Neural crest cell (in vitro differentiated cells): ENCODE measurements around the gene PRRC2A. TPM values are rescaled to one million over a fixed set of nuclear protein-coding genes. Genes with fewer than 3 reads are reported as not detected.

ENCODE experiments used
- DNase-seq: peaks from one replicate; pipeline ENCODE4 v3.0.0; 2021; ENCODE audit warnings: low read depth, mixed read lengths, low spot score
- H3K27ac Mint-ChIP-seq: one replicate; pipeline ENCODE4 v1.8.0; 2021; ENCODE audit warnings: mild to moderate bottlenecking, mixed read lengths; ENCODE audit not compliant: unreplicated experiment
- H3K27me3 Mint-ChIP-seq: 2 replicates; pipeline ENCODE4 v1.8.0; 2021; ENCODE audit warnings: low read depth, mild to moderate bottlenecking, mixed read lengths
- H3K36me3 Mint-ChIP-seq: 2 replicates; pipeline ENCODE4 v1.8.0; 2021; ENCODE audit warnings: low read depth, mild to moderate bottlenecking, mixed read lengths
- H3K4me1 Mint-ChIP-seq: 2 replicates; pipeline ENCODE4 v1.8.0; 2021; ENCODE audit warnings: mixed read lengths
- H3K4me3 Mint-ChIP-seq: one replicate; pipeline ENCODE4 v1.8.0; 2021; ENCODE audit warnings: mild to moderate bottlenecking, mixed read lengths
- H3K9me3 Mint-ChIP-seq: 2 replicates; pipeline ENCODE4 v1.8.0; 2021; ENCODE audit warnings: mixed read lengths
- total RNA-seq: library from RNA; stranded (reverse); gene quantifications from 2 replicates; pipeline ENCODE4 v1.2.1, GENCODE V29; 2021
- TF ChIP-seq, protein P1 (sequence below): fragments of 200-600 bp; sonication (generic); conservative IDR thresholded peaks from 2 replicates; pipeline ENCODE4 v1.5.0; 2021; ENCODE audit warnings: antibody characterized with exemption, mild to moderate bottlenecking

PRRC2A gene
- total RNA-seq, 1 donor from 2014 or later = 356 TPM

DNA sequence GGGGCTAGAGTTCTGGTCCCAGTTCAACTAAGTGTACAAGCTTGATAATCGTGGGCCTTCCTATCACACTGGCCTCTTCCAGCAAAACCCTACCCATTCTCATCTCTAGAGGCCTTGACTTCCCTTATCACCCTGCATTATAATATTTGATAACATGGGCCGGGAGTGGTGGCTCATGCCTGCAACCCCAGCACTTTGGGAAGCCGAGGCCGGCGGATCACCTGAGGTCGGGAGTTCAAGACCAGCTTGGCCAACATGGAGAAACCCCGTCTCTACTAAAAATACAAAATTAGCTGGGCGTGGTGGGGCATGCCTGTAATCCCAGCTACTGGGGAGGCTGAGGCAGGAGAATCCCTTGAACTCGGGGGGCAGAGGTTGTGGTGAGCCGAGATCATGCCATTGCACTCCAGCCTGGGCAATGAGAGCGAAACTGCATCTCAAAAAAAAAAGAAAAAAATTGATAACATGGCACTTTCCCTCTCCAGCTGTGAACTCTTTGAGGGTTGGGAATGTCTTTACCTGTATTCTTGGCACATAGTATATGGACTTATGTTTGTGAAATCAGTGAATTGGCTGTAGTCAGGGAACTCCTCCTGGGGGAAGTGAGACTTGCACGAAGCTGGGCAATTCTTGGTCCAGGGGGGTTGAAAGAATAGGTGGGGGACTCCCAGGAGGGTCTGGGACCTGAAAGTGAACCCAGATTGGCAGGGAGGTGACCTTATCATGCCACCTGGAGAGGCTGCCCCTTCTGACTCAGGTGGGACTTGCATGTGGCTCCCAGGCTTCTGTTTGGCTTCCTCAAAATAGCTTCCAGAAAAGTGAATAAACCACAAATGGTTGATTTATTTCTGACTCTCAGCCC lies 41.0 kb downstream of the PRRC2A start:
- H3K27me3 Mint-ChIP-seq = no peaks in the 10 kb centered on the region
- H3K4me1 Mint-ChIP-seq = peaks cover 64% of the 10 kb centered on the region
- H3K27ac Mint-ChIP-seq = peak overlapping the region; percentile 95
- TF ChIP-seq, protein P1, sequence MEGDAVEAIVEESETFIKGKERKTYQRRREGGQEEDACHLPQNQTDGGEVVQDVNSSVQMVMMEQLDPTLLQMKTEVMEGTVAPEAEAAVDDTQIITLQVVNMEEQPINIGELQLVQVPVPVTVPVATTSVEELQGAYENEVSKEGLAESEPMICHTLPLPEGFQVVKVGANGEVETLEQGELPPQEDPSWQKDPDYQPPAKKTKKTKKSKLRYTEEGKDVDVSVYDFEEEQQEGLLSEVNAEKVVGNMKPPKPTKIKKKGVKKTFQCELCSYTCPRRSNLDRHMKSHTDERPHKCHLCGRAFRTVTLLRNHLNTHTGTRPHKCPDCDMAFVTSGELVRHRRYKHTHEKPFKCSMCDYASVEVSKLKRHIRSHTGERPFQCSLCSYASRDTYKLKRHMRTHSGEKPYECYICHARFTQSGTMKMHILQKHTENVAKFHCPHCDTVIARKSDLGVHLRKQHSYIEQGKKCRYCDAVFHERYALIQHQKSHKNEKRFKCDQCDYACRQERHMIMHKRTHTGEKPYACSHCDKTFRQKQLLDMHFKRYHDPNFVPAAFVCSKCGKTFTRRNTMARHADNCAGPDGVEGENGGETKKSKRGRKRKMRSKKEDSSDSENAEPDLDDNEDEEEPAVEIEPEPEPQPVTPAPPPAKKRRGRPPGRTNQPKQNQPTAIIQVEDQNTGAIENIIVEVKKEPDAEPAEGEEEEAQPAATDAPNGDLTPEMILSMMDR = no peak
- peak overlapping the region; percentile 93 for H3K4me3 Mint-ChIP-seq
- no peaks in the 10 kb centered on the region for H3K9me3 Mint-ChIP-seq
- DNase-seq = no peak
- peaks cover 5% of the 10 kb centered on the region for H3K36me3 Mint-ChIP-seq

DNA sequence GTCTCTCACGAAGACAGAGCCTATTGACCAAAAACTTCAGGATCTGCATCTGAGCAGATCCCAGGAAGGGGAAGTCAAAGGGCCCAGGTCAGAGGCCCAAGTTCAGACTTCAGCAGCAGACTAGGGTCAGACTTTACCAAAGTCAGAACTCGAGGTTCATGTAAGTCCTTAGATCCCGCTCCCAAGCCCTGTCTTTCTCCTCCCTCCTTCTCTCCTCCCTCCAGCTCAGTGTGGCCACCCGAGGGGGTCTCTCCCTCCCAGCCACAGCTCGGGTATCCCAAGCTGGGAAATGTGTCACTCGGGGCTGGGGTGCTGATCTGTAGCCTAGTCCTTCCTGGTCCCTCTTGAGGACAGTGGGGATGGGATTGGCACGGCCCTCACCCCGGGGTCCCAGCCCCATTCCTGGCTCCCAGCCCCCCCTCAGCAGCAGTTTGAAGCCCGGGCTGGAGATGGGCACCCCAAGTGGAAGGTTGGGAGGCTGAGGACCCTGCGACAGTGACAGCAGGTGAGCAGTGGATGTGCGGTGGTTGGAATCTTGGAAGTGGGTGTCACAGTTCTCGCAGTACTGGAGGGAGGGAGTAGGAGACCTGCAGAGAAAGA lies 41.7 kb downstream of the PRRC2A start:
- peaks cover 69% of the 10 kb centered on the region for H3K4me1 Mint-ChIP-seq
- H3K4me3 Mint-ChIP-seq = peak overlapping the region; percentile 93
- no peaks in the 10 kb centered on the region for H3K9me3 Mint-ChIP-seq
- DNase-seq = no peak
- TF ChIP-seq, protein P1 = no peak
- H3K27me3 Mint-ChIP-seq = no peaks in the 10 kb centered on the region
- H3K27ac Mint-ChIP-seq = no peak overlapping the region
- peaks cover 5% of the 10 kb centered on the region for H3K36me3 Mint-ChIP-seq

DNA sequence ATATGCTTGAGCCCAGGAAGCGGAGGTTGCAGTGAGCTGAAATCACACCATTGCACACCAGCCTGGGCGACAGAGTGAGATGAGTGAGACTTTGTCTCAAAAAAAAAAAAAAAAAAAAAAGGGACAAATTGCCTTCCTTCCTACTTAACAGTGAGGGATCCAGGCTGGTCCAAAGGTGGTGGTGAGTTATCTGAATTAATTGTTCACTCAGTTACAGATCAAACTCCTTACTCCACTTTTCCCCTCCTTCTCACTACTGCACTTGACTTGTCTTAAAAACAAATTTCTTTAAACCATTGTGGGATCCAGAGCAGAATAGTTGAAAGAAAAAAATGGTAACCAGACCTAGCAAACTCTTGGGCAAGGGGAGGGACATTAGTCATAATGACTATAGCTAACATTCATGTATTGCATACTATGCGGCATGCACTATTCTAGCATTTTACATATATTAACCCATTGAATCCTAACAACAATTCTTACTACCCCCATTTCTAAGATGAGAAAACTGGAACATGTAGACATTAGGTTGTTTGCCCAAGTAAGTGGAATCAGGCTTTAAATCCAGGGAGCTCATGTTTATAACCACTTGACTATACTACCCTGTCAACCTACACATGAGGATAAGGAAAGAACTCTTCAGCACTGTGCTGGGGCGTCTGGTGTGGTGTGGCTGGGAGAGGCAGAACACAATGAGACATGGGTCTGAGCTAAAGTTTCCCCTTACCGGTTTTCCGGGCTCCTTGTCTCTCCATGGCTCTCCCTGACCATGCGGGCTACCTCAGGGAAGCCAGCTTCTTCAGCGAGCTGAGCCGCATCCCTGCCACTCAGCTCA lies 42.8 kb downstream of the PRRC2A start:
- Mint-ChIP-seq H3K4me3 (peak overlapping the region; percentile 93), H3K27ac (no peak overlapping the region), H3K9me3 (no peaks in the 10 kb centered on the region), H3K27me3 (no peaks in the 10 kb centered on the region), H3K36me3 (peaks cover 8% of the 10 kb centered on the region), H3K4me1 (peaks cover 60% of the 10 kb centered on the region)
- DNase-seq = no peak
- TF ChIP-seq, protein P1 = no peak

DNA sequence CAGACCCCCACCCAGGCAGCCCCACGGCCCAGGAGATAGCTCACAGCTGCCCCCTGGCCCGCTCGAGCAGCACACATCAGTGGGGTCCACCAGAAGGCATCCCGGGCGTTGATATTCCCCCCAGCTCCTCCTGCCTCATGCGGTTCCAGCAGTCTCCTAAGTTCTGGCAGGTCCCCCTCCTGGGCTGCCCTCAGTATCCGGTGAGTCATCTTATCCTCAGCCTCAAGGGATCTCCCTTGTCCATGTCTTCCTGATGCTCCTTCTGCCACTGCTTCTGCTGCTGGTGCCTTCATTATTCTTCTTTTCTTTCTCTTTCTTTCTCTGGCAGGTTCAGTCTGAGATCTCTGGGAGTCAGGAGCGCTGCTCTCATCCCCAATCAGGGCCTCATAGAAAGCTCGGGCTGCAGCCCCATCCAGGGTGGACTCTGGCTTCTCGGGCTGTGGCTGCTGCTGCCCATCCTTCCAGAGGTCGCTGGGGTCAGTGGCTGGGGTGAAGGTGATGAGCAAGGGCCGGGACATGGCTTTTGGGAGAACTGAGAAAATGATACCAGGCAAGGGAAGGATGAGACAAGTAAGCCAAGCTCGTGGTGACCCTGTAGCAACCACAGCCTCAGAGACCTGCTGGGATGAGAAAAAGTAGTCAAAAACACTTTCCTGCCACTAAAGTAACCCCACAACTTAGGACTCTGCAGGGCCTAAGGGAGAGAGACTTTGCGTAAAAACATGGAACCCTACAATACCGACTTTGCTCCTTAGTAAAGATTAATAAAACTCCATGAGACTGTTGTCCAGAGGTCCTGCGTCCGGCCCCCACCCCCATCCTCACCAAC lies 43.7 kb downstream of the PRRC2A start:
- DNase-seq = no peak
- Mint-ChIP-seq H3K27ac (peak overlapping the region; percentile 81), H3K9me3 (no peaks in the 10 kb centered on the region), H3K4me3 (peak overlapping the region; percentile 93), H3K4me1 (peaks cover 53% of the 10 kb centered on the region), H3K36me3 (peaks cover 8% of the 10 kb centered on the region), H3K27me3 (no peaks in the 10 kb centered on the region)
- TF ChIP-seq, protein P1 = no peak
